ENCODE results near the gene RBMS3. TPM values are rescaled to one million over a fixed set of nuclear protein-coding genes. Genes with fewer than 3 reads are reported as not detected.
"Not testable (repeated sequence)": the region's sequence is repeated elsewhere in the genome, so short reads cannot be mapped to it uniquely, and the experiment has no call there.

RBMS3 gene
- polyA plus RNA-seq, 1 experiment: 33.4 TPM

GRCh38 chr3:30024466-30024865 lies 743.6 kb downstream of the RBMS3 start:
- ChIA-PET POLR2A (no interaction called here), CTCF (interaction anchor here (0.7 to 1.4 kb wide), 3 partner anchors 12 to 727 kb away, joined by 3 to 4 read pairs (median 3); no protein-coding TSS in a partner anchor)
- H3K27me3 ChIP-seq (ENCODE audit: control insufficient read depth, insufficient read depth, low read length): no peaks in the 10 kb centered on the region
- H3K9me3 ChIP-seq (ENCODE audit: control insufficient read depth, insufficient read depth, low read length): no peaks in the 10 kb centered on the region
- TF ChIP-seq CTCF (IDR thresholded peaks at IDR 0.05; ENCODE audit: low read depth, low read length): no peak
- H3K27ac ChIP-seq (ENCODE audit: low read depth, low read length): no peak overlapping the region
- H3K4me3 ChIP-seq (ENCODE audit: low read depth, low read length): no peak overlapping the region
- DNase-seq (ENCODE audit: low read depth, low spot score): no peak

GRCh38 chr3:30026851-30027250 lies 746.0 kb downstream of the RBMS3 start:
- no peak for TF ChIP-seq CTCF (IDR thresholded peaks at IDR 0.05; ENCODE audit: low read depth, low read length)
- CTCF ChIA-PET: interaction anchor here (2.1 kb wide), 1 partner anchor 14 kb away, joined by 12 read pairs; no protein-coding TSS in a partner anchor
- no peaks in the 10 kb centered on the region for H3K27me3 ChIP-seq (ENCODE audit: control insufficient read depth, insufficient read depth, low read length)
- no peak overlapping the region for H3K4me3 ChIP-seq (ENCODE audit: low read depth, low read length)
- H3K9me3 ChIP-seq (ENCODE audit: control insufficient read depth, insufficient read depth, low read length): no peaks in the 10 kb centered on the region
- POLR2A ChIA-PET: no interaction called here
- no peak overlapping the region for H3K27ac ChIP-seq (ENCODE audit: low read depth, low read length)
- no peak for DNase-seq (ENCODE audit: low read depth, low spot score)

GRCh38 chr3:30034246-30034991 lies 753.5 kb downstream of the RBMS3 start:
- CTCF ChIA-PET: interaction anchor here (2.1 kb wide), 1 partner anchor 8 kb away, joined by 6 read pairs; no protein-coding TSS in a partner anchor
- POLR2A ChIA-PET: no interaction called here
- H3K27me3 ChIP-seq (ENCODE audit: control insufficient read depth, insufficient read depth, low read length): no peaks in the 10 kb centered on the region
- no peak overlapping the region for H3K27ac ChIP-seq (ENCODE audit: low read depth, low read length)
- no peaks in the 10 kb centered on the region for H3K9me3 ChIP-seq (ENCODE audit: control insufficient read depth, insufficient read depth, low read length)
- TF ChIP-seq CTCF (IDR thresholded peaks at IDR 0.05; ENCODE audit: low read depth, low read length): no peak
- DNase-seq (ENCODE audit: low read depth, low spot score): no peak
- no peak overlapping the region for H3K4me3 ChIP-seq (ENCODE audit: low read depth, low read length)

GRCh38 chr3:30035935-30036567 lies 755.2 kb downstream of the RBMS3 start:
- no peak for TF ChIP-seq CTCF (IDR thresholded peaks at IDR 0.05; ENCODE audit: low read depth, low read length)
- POLR2A ChIA-PET: no interaction called here
- CTCF ChIA-PET: interaction anchor here (1.0 to 1.1 kb wide), 2 partner anchors 23 to 163 kb away, joined by 4 read pairs; no protein-coding TSS in a partner anchor
- H3K27me3 ChIP-seq (ENCODE audit: control insufficient read depth, insufficient read depth, low read length): no peaks in the 10 kb centered on the region
- no peak for DNase-seq (ENCODE audit: low read depth, low spot score)
- no peaks in the 10 kb centered on the region for H3K9me3 ChIP-seq (ENCODE audit: control insufficient read depth, insufficient read depth, low read length)
- no peak overlapping the region for H3K4me3 ChIP-seq (ENCODE audit: low read depth, low read length)
- no peak overlapping the region for H3K27ac ChIP-seq (ENCODE audit: low read depth, low read length)

GRCh38 chr3:30040126-30040525 lies 759.3 kb downstream of the RBMS3 start:
- Histone ChIP-seq H3K27ac (ENCODE audit: low read depth, low read length) (no peak overlapping the region), H3K9me3 (ENCODE audit: control insufficient read depth, insufficient read depth, low read length) (no peaks in the 10 kb centered on the region), H3K4me3 (ENCODE audit: low read depth, low read length) (no peak overlapping the region), H3K27me3 (ENCODE audit: control insufficient read depth, insufficient read depth, low read length) (no peaks in the 10 kb centered on the region)
- ChIA-PET POLR2A (no interaction called here), CTCF (interaction anchor here (1.2 to 6.2 kb wide), 6 partner anchors 28 to 730 kb away, joined by 3 to 100 read pairs (median 54); no protein-coding TSS in a partner anchor)
- TF ChIP-seq CTCF (IDR thresholded peaks at IDR 0.05; ENCODE audit: low read depth, low read length): no peak
- DNase-seq (ENCODE audit: low read depth, low spot score): no peak

GRCh38 chr3:30041481-30041880 lies 760.6 kb downstream of the RBMS3 start:
- CTCF ChIA-PET: interaction anchor here (0.6 to 6.2 kb wide), 24 partner anchors 12 to 729 kb away, joined by 3 to 100 read pairs (median 4); no protein-coding TSS in a partner anchor
- H3K27ac ChIP-seq (ENCODE audit: low read depth, low read length); POLR2A ChIA-PET; H3K9me3 ChIP-seq (ENCODE audit: control insufficient read depth, insufficient read depth, low read length); H3K4me3 ChIP-seq (ENCODE audit: low read depth, low read length); H3K27me3 ChIP-seq (ENCODE audit: control insufficient read depth, insufficient read depth, low read length); DNase-seq (ENCODE audit: low read depth, low spot score): not testable (repeated sequence)

Data from AG04450 (cell line).